HCT116 (cell line): ENCODE data around the gene LTV1.
"Not testable (repeated sequence)": the region's sequence is repeated elsewhere in the genome, so short reads cannot be mapped to it uniquely, and the experiment has no call there.

Experiments used
- ATF3 ChIP-seq: IDR thresholded peaks from 2 replicates; pipeline ENCODE4 v1.6.1; 2012
- ZFX ChIP-seq: fragments of 450-650 bp; IDR thresholded peaks from 2 replicates; pipeline ENCODE4 v1.6.1; 2017
- TF ChIP-seq, protein P1 (sequence below), 3 experiments: fragments of 200-600 bp in 1 of 3; sonication (generic) in 1 of 3; IDR thresholded peaks in 2 of 3; conservative IDR thresholded peaks in 1 of 3; 2 replicates each; pipeline ENCODE4 v1.5.1; 2012 to 2017; ENCODE audit warnings: low read depth in 2 of 3, low read length in 2 of 3, antibody characterized with exemption in 1 of 3, borderline replicate concordance in 1 of 3, control low read depth in 1 of 3, mild to moderate bottlenecking in 1 of 3, mixed read lengths in 1 of 3, mixed run types in 1 of 3, moderate library complexity in 1 of 3; ENCODE audit not compliant: insufficient read depth in 1 of 3

GRCh38 chr6:143851706-143852105 is 8.6 kb downstream of the LTV1 start:
- not testable (repeated sequence) for TF ChIP-seq ATF3, ZFX
- TF ChIP-seq, protein P1, sequence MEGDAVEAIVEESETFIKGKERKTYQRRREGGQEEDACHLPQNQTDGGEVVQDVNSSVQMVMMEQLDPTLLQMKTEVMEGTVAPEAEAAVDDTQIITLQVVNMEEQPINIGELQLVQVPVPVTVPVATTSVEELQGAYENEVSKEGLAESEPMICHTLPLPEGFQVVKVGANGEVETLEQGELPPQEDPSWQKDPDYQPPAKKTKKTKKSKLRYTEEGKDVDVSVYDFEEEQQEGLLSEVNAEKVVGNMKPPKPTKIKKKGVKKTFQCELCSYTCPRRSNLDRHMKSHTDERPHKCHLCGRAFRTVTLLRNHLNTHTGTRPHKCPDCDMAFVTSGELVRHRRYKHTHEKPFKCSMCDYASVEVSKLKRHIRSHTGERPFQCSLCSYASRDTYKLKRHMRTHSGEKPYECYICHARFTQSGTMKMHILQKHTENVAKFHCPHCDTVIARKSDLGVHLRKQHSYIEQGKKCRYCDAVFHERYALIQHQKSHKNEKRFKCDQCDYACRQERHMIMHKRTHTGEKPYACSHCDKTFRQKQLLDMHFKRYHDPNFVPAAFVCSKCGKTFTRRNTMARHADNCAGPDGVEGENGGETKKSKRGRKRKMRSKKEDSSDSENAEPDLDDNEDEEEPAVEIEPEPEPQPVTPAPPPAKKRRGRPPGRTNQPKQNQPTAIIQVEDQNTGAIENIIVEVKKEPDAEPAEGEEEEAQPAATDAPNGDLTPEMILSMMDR (IDR thresholded peaks at IDR 0.05 in 2 of 3, conservative IDR thresholded peaks at IDR 0.05 in 1 of 3; ENCODE audit: borderline replicate concordance in 1 of 3, insufficient read depth in 1 of 3, low read depth in 2 of 3, low read length in 2 of 3) = not testable (repeated sequence)
